MCF 10A (cell line): Measurements from ENCODE around the gene STXBP6. TPM values are rescaled to one million over a fixed set of nuclear protein-coding genes. Genes with fewer than 3 reads are reported as not detected.
A peak's percentile ranks its signal among the peaks of the same experiment; 100 is the strongest.

Source experiments
- BruUV-seq: library from RNA; stranded (reverse); fragments of 400-500 nt; replicated peaks from 2 replicates; lab custom pipeline; 2021; lab: Mats Ljungman, UMichigan
- CTCF ChIA-PET: fragments of 300-600 bp; sonication (Branson Sonifier 250); formaldehyde crosslinking; extraction: SDS; loops from one replicate; lab custom pipeline; 2021; ENCODE audit warnings: antibody characterized with exemption, inconsistent platforms; lab: Yijun Ruan, JAX
- POLR2A ChIA-PET: fragments of 300-600, 350-650 bp; sonication (Branson Sonifier 250); formaldehyde crosslinking; extraction: SDS; loops from one replicate; lab custom pipeline; 2020; ENCODE audit warnings: antibody characterized with exemption, inconsistent platforms; lab: Yijun Ruan, JAX
- DNase-seq: peaks from one replicate; pipeline ENCODE4 v3.0.0-alpha.2; 2018; ENCODE audit not compliant: unreplicated experiment
- H3K27ac Mint-ChIP-seq: one replicate; pipeline ENCODE4 v1.8.0; 2022; ENCODE audit warnings: mild to moderate bottlenecking, low read depth, mixed read lengths; ENCODE audit not compliant: unreplicated experiment
- H3K27me3 Mint-ChIP-seq: one replicate; pipeline ENCODE4 v1.8.0; 2022; ENCODE audit warnings: mixed read lengths; ENCODE audit not compliant: insufficient read depth, unreplicated experiment
- H3K36me3 Mint-ChIP-seq: one replicate; pipeline ENCODE4 v1.8.0; 2022; ENCODE audit warnings: mild to moderate bottlenecking, moderate library complexity, mixed read lengths; ENCODE audit not compliant: insufficient read depth, unreplicated experiment
- H3K4me1 Mint-ChIP-seq: one replicate; pipeline ENCODE4 v1.8.0; 2022; ENCODE audit warnings: mixed read lengths; ENCODE audit not compliant: insufficient read depth, unreplicated experiment
- H3K4me3 Mint-ChIP-seq: one replicate; pipeline ENCODE4 v1.8.0; 2022; ENCODE audit warnings: mild to moderate bottlenecking, moderate library complexity, mixed read lengths; ENCODE audit not compliant: unreplicated experiment
- H3K9me3 Mint-ChIP-seq: one replicate; pipeline ENCODE4 v1.8.0; 2022; ENCODE audit warnings: mixed read lengths; ENCODE audit not compliant: unreplicated experiment
- intact Hi-C: fragments of 100-400 bp; cut with micrococcal nuclease; formaldehyde crosslinking; loops from 2 replicates; pipeline ENCODE4 v1.14.1; 2022
- total RNA-seq: library from RNA; stranded (reverse); gene quantifications from 2 replicates; pipeline ENCODE4 v1.2.3, GENCODE V29; 2022
- TF ChIP-seq, protein P1 (sequence below): fragments of 200-600 bp; IDR thresholded peaks from one replicate; pipeline ENCODE4 v1.8.0; 2022; ENCODE audit warnings: antibody characterized with exemption, mild to moderate bottlenecking; ENCODE audit not compliant: unreplicated experiment

STXBP6 gene
- total RNA-seq, 1 experiment from 2014 or later: not detected

DNA sequence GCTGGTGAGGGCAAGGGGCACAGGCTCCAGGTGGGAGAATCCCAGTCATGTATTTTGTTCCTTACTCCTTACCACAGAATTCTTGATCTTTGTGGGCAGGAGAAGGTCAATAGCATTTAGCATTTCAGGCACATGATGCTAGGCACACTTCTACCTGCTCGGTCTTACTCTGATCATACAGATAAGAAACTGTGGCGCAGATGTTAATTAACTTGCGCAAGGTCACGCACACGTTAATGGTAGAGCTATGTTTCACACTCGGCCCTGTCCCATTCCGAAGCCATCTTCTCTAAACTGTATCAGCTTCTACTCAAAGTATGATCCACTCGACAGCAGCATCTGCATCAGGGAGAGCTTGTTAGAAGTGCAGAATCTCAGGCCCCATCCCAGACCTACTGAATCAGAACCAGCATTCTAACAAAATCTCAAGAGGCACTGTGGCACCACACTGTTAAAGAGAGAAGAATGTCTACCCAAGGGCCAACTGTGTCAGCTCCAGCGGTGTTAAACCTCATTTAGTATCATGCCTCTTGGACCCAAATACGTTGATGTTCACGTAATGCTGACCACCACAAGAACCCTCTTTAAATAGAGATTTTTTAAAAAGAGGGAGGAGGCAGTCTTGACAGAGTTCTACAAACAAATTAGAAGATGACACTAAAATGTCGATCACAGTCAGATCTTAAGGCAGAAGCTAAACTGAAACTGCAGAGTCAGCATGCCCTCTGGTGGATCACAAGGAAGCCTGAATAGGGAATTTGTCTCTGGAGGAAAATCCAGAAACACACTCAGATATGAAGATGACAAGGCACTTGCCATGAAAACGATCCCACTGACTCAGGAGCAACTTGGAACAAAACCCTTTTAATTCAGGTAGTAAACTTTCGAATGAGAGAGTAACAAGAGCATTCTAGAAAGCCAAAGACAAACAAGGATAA, 7.3 kb downstream of the STXBP6 start:
- no TSS peak for BruUV-seq
- no peaks in the 10 kb centered on the region for H3K36me3 Mint-ChIP-seq
- H3K27me3 Mint-ChIP-seq: no peaks in the 10 kb centered on the region
- H3K27ac Mint-ChIP-seq: no peak overlapping the region
- H3K9me3 Mint-ChIP-seq: peaks cover 6% of the 10 kb centered on the region
- peaks cover 10% of the 10 kb centered on the region for H3K4me1 Mint-ChIP-seq
- CTCF ChIA-PET: interaction anchor here (0.6 kb wide), 1 partner anchor 124 kb away, joined by 3 read pairs; no protein-coding TSS in a partner anchor
- TF ChIP-seq, protein P1, sequence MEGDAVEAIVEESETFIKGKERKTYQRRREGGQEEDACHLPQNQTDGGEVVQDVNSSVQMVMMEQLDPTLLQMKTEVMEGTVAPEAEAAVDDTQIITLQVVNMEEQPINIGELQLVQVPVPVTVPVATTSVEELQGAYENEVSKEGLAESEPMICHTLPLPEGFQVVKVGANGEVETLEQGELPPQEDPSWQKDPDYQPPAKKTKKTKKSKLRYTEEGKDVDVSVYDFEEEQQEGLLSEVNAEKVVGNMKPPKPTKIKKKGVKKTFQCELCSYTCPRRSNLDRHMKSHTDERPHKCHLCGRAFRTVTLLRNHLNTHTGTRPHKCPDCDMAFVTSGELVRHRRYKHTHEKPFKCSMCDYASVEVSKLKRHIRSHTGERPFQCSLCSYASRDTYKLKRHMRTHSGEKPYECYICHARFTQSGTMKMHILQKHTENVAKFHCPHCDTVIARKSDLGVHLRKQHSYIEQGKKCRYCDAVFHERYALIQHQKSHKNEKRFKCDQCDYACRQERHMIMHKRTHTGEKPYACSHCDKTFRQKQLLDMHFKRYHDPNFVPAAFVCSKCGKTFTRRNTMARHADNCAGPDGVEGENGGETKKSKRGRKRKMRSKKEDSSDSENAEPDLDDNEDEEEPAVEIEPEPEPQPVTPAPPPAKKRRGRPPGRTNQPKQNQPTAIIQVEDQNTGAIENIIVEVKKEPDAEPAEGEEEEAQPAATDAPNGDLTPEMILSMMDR: peak; percentile 39
- POLR2A ChIA-PET: no interaction called here
- no peak overlapping the region for H3K4me3 Mint-ChIP-seq
- no peak for DNase-seq
- intact Hi-C loops: loop anchor here (1.0 to 2.0 kb wide), 4 partner anchors 90 to 308 kb away; no protein-coding TSS in a partner anchor

DNA sequence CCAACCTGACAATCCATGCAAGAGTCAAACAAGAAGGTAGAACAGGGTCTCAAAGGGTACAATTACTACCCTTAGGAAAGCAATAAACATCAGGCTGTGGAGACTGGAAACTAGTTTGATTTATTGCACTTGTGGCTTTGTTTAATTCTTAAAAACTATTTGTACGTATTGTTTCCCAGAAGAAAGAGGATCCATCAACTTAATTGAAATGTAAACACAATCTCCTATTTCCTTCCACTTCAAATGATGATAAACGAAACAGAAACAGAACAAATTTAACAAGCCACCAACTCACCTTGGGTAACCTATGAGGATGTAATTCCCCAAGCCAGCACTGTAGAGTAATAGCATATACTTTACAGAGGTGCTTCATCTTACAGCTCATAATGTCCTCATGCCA, 8.0 kb downstream of the STXBP6 start:
- H3K27me3 Mint-ChIP-seq: no peaks in the 10 kb centered on the region
- H3K36me3 Mint-ChIP-seq: no peaks in the 10 kb centered on the region
- POLR2A ChIA-PET: interaction anchor here (0.6 kb wide), 1 partner anchor 160 kb away, joined by 3 read pairs; no protein-coding TSS in a partner anchor
- CTCF ChIA-PET: no interaction called here
- H3K4me1 Mint-ChIP-seq: peaks cover 10% of the 10 kb centered on the region
- TF ChIP-seq, protein P1: no peak
- no peak for DNase-seq
- intact Hi-C loops: loop anchor here (2.0 kb wide), 2 partner anchors 91 to 307 kb away; no protein-coding TSS in a partner anchor
- H3K27ac Mint-ChIP-seq: no peak overlapping the region
- BruUV-seq: no TSS peak
- peaks cover 6% of the 10 kb centered on the region for H3K9me3 Mint-ChIP-seq
- H3K4me3 Mint-ChIP-seq: no peak overlapping the region

- H3K27ac Mint-ChIP-seq: no peak overlapping the region
- H3K36me3 Mint-ChIP-seq: no peaks in the 10 kb centered on the region
- no peak overlapping the region for H3K4me3 Mint-ChIP-seq
- H3K27me3 Mint-ChIP-seq: no peaks in the 10 kb centered on the region
- POLR2A ChIA-PET: interaction anchor here (0.6 kb wide), 1 partner anchor 160 kb away, joined by 3 read pairs; no protein-coding TSS in a partner anchor
- BruUV-seq: no TSS peak
- TF ChIP-seq, protein P1: no peak
- DNase-seq: no peak
- intact Hi-C loops: no loop called here
- CTCF ChIA-PET: no interaction called here
- H3K4me1 Mint-ChIP-seq: peaks cover 10% of the 10 kb centered on the region
- H3K9me3 Mint-ChIP-seq: peaks cover 6% of the 10 kb centered on the region
Observed at GRCh38 chr14:25041484-25041883, 8.5 kb downstream of the STXBP6 start.

DNA sequence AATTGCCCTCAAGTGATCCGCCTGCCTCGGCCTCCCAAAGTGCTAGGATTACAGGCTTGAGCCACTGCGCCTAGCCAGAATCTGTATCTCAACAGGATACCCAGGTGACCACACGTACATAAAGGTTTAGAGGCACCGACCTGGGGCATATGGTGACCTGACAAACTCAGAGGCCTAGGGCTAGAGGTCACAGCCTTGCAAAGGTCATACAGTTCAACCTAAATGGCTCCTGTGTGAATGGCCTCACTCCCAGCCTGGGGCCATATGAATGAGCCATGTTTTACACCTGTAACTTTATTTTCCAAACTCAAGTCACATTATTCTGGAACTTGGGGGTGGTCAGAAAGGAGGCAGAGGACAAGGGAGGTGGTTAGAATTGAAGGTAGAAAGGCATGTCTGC, 10.0 kb downstream of the STXBP6 start:
- no TSS peak for BruUV-seq
- Mint-ChIP-seq H3K27me3 (no peaks in the 10 kb centered on the region), H3K36me3 (no peaks in the 10 kb centered on the region), H3K4me1 (peaks cover 10% of the 10 kb centered on the region), H3K27ac (no peak overlapping the region), H3K9me3 (peaks cover 6% of the 10 kb centered on the region), H3K4me3 (no peak overlapping the region)
- no peak for DNase-seq
- TF ChIP-seq, protein P1: no peak
- POLR2A ChIA-PET: no interaction called here
- CTCF ChIA-PET: no interaction called here
- intact Hi-C loops: no loop called here
